GM23338 (cell line): ENCODE results near the gene THSD4.

Experiments
- CREB1 ChIP-seq: fragments of 250-450 bp; sonication (Bioruptor Pico); IDR thresholded peaks from 2 replicates; pipeline ENCODE4 v1.5.0; 2020; ENCODE audit warnings: low read depth, mild to moderate bottlenecking, moderate library complexity
- EZH2 ChIP-seq: fragments of 200-600 bp; sonication (generic); IDR thresholded peaks from one replicate; pipeline ENCODE4 v1.8.0; 2017; ENCODE audit warnings: antibody characterized with exemption, mild to moderate bottlenecking, low read depth; ENCODE audit not compliant: unreplicated experiment
- EZH2phosphoT487 ChIP-seq: fragments of 200-600 bp; sonication (generic); IDR thresholded peaks from one replicate; pipeline ENCODE4 v1.8.1; 2018; ENCODE audit warnings: antibody characterized with exemption; ENCODE audit not compliant: unreplicated experiment
- JUNB ChIP-seq: IDR thresholded peaks from one replicate; pipeline ENCODE4 v1.6.1; 2016; ENCODE audit warnings: antibody characterized with exemption; ENCODE audit not compliant: unreplicated experiment
- NANOG ChIP-seq: IDR thresholded peaks from 2 replicates; pipeline ENCODE4 v1.6.1; 2016; ENCODE audit warnings: antibody characterized with exemption, borderline replicate concordance
- POLR2AphosphoS5 ChIP-seq: IDR thresholded peaks from 2 replicates; pipeline ENCODE4 v1.6.1; 2016; ENCODE audit warnings: antibody characterized with exemption, low read depth
- STAT1 ChIP-seq: IDR thresholded peaks from one replicate; pipeline ENCODE4 v1.6.1; 2016; ENCODE audit warnings: antibody characterized with exemption; ENCODE audit not compliant: unreplicated experiment
- ZNF114 ChIP-seq: fragments of 250-450 bp; sonication (Bioruptor Pico); IDR thresholded peaks from 2 replicates; pipeline ENCODE4 v1.5.0; 2020; ENCODE audit warnings: mild to moderate bottlenecking, moderate library complexity
- ZNF331 ChIP-seq: fragments of 250-450 bp; sonication (Bioruptor Pico); IDR thresholded peaks from 2 replicates; pipeline ENCODE4 v1.5.0; 2020; ENCODE audit warnings: low read depth, mild to moderate bottlenecking, moderate library complexity
- TF ChIP-seq, protein P1 (sequence below), 2 experiments: fragments of 200-600 bp in 1 of 2; sonication (generic) in 1 of 2; conservative IDR thresholded peaks; 2 replicates each; pipeline versions ENCODE4 v1.5.1 to v1.6.1; 2016 to 2017; ENCODE audit warnings: antibody characterized with exemption in 2 of 2, low read depth in 2 of 2, mild to moderate bottlenecking in 2 of 2, moderate library complexity in 1 of 2
- TF ChIP-seq, protein P2 (sequence below): IDR thresholded peaks from one replicate; pipeline ENCODE4 v1.6.1; 2018; ENCODE audit warnings: antibody characterized with exemption; ENCODE audit not compliant: unreplicated experiment
- TF ChIP-seq, protein P3 (sequence below): fragments of 250-450 bp; sonication (Bioruptor Pico); IDR thresholded peaks from 2 replicates; pipeline ENCODE4 v1.5.0; 2020; ENCODE audit warnings: mild to moderate bottlenecking, moderate library complexity

DNA sequence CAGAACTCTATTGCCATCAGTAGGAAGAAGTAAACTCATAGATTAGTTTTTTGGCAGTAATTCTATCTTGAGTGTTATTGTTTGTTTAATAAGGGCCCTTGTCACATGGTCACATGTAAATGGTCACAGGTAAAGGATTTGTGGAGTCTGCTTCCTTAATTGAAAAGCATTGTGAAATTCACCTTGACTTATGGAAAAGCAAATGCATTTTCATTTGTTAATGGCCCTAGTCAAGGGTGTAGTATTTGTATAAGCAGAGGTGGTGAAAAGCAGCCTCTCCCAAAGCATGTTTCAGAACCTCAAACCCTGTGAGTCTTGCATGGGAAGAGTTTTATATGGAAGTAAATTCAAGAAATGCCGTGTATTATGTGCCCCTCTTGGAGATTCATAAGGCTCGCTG, 497.6 kb downstream of the THSD4 start:
- TF ChIP-seq, protein P1, sequence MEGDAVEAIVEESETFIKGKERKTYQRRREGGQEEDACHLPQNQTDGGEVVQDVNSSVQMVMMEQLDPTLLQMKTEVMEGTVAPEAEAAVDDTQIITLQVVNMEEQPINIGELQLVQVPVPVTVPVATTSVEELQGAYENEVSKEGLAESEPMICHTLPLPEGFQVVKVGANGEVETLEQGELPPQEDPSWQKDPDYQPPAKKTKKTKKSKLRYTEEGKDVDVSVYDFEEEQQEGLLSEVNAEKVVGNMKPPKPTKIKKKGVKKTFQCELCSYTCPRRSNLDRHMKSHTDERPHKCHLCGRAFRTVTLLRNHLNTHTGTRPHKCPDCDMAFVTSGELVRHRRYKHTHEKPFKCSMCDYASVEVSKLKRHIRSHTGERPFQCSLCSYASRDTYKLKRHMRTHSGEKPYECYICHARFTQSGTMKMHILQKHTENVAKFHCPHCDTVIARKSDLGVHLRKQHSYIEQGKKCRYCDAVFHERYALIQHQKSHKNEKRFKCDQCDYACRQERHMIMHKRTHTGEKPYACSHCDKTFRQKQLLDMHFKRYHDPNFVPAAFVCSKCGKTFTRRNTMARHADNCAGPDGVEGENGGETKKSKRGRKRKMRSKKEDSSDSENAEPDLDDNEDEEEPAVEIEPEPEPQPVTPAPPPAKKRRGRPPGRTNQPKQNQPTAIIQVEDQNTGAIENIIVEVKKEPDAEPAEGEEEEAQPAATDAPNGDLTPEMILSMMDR (conservative IDR thresholded peaks at IDR 0.05; ENCODE audit: low read depth in 2 of 2): no peak
- TF ChIP-seq, protein P2, sequence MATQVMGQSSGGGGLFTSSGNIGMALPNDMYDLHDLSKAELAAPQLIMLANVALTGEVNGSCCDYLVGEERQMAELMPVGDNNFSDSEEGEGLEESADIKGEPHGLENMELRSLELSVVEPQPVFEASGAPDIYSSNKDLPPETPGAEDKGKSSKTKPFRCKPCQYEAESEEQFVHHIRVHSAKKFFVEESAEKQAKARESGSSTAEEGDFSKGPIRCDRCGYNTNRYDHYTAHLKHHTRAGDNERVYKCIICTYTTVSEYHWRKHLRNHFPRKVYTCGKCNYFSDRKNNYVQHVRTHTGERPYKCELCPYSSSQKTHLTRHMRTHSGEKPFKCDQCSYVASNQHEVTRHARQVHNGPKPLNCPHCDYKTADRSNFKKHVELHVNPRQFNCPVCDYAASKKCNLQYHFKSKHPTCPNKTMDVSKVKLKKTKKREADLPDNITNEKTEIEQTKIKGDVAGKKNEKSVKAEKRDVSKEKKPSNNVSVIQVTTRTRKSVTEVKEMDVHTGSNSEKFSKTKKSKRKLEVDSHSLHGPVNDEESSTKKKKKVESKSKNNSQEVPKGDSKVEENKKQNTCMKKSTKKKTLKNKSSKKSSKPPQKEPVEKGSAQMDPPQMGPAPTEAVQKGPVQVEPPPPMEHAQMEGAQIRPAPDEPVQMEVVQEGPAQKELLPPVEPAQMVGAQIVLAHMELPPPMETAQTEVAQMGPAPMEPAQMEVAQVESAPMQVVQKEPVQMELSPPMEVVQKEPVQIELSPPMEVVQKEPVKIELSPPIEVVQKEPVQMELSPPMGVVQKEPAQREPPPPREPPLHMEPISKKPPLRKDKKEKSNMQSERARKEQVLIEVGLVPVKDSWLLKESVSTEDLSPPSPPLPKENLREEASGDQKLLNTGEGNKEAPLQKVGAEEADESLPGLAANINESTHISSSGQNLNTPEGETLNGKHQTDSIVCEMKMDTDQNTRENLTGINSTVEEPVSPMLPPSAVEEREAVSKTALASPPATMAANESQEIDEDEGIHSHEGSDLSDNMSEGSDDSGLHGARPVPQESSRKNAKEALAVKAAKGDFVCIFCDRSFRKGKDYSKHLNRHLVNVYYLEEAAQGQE: no peak
- TF ChIP-seq EZH2 (no peak), POLR2AphosphoS5 (no peak), EZH2phosphoT487 (no peak), JUNB (no peak), STAT1 (no peak), NANOG (no peak), ZNF114 (CRISPR knock-in tag) (no peak), CREB1 (no peak), ZNF331 (CRISPR knock-in tag) (no peak)
- TF ChIP-seq, protein P3, sequence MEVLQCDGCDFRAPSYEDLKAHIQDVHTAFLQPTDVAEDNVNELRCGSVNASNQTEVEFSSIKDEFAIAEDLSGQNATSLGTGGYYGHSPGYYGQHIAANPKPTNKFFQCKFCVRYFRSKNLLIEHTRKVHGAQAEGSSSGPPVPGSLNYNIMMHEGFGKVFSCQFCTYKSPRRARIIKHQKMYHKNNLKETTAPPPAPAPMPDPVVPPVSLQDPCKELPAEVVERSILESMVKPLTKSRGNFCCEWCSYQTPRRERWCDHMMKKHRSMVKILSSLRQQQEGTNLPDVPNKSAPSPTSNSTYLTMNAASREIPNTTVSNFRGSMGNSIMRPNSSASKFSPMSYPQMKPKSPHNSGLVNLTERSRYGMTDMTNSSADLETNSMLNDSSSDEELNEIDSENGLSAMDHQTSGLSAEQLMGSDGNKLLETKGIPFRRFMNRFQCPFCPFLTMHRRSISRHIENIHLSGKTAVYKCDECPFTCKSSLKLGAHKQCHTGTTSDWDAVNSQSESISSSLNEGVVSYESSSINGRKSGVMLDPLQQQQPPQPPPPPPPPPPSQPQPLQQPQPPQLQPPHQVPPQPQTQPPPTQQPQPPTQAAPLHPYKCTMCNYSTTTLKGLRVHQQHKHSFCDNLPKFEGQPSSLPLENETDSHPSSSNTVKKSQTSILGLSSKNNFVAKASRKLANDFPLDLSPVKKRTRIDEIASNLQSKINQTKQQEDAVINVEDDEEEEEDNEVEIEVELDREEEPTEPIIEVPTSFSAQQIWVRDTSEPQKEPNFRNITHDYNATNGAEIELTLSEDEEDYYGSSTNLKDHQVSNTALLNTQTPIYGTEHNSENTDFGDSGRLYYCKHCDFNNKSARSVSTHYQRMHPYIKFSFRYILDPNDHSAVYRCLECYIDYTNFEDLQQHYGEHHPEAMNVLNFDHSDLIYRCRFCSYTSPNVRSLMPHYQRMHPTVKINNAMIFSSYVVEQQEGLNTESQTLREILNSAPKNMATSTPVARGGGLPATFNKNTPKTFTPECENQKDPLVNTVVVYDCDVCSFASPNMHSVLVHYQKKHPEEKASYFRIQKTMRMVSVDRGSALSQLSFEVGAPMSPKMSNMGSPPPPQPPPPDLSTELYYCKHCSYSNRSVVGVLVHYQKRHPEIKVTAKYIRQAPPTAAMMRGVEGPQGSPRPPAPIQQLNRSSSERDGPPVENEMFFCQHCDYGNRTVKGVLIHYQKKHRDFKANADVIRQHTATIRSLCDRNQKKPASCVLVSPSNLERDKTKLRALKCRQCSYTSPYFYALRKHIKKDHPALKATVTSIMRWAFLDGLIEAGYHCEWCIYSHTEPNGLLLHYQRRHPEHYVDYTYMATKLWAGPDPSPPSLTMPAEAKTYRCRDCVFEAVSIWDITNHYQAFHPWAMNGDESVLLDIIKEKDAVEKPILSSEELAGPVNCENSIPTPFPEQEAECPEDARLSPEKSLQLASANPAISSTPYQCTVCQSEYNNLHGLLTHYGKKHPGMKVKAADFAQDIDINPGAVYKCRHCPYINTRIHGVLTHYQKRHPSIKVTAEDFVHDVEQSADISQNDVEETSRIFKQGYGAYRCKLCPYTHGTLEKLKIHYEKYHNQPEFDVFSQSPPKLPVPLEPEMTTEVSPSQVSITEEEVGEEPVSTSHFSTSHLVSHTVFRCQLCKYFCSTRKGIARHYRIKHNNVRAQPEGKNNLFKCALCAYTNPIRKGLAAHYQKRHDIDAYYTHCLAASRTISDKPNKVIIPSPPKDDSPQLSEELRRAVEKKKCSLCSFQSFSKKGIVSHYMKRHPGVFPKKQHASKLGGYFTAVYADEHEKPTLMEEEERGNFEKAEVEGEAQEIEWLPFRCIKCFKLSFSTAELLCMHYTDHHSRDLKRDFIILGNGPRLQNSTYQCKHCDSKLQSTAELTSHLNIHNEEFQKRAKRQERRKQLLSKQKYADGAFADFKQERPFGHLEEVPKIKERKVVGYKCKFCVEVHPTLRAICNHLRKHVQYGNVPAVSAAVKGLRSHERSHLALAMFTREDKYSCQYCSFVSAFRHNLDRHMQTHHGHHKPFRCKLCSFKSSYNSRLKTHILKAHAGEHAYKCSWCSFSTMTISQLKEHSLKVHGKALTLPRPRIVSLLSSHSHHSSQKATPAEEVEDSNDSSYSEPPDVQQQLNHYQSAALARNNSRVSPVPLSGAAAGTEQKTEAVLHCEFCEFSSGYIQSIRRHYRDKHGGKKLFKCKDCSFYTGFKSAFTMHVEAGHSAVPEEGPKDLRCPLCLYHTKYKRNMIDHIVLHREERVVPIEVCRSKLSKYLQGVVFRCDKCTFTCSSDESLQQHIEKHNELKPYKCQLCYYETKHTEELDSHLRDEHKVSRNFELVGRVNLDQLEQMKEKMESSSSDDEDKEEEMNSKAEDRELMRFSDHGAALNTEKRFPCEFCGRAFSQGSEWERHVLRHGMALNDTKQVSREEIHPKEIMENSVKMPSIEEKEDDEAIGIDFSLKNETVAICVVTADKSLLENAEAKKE: no peak
